GM12873 (cell line): ENCODE results near the gene MRTFB.

Experiments
- CTCF ChIP-seq: IDR thresholded peaks from 2 replicates; pipeline ENCODE4 v1.5.1; 2012; ENCODE audit warnings: low read depth, mild to moderate bottlenecking, moderate library complexity, low read length, control low read depth; ENCODE audit not compliant: insufficient read depth; ENCODE audit errors: missing control alignments

MRTFB gene

GRCh38 chr16:14285513-14286367 lies 214.6 kb downstream of the MRTFB start:
- TF ChIP-seq CTCF = no peak

- peak; percentile 46 for TF ChIP-seq CTCF
These were observed 215.5 kb downstream of the MRTFB start for GRCh38 chr16:14286368-14287230.

- TF ChIP-seq CTCF = peak; percentile 87
These were observed 218.7 kb downstream of the MRTFB start for GRCh38 chr16:14289692-14290340.

GRCh38 chr16:14291286-14291685 lies 220.2 kb downstream of the MRTFB start:
- TF ChIP-seq CTCF = no peak

GRCh38 chr16:14292051-14292825 lies 221.1 kb downstream of the MRTFB start:
- TF ChIP-seq CTCF = no peak

- TF ChIP-seq CTCF = no peak
These were observed 225.5 kb downstream of the MRTFB start for GRCh38 chr16:14296663-14297062.
